SK-N-SH treated with all-trans-retinoic acid at 6 μM for 48 hours (cell line): ENCODE results near the gene NHERF2.

Experiments used
- ATAC-seq: fragments of 200-7000 bp; cut with Tn5 transposase; 3 replicates; pipeline ENCODE4 v1.9.1; 2020; ENCODE audit warnings: mild to moderate bottlenecking, moderate library complexity
- ARNTL ChIP-seq: fragments of 450-650 bp; formaldehyde crosslinking; IDR thresholded peaks from 2 replicates; pipeline ENCODE4 v1.5.0; 2020; ENCODE audit warnings: low read depth, mild to moderate bottlenecking, moderate library complexity, borderline replicate concordance
- CREB5 ChIP-seq: fragments of 250-450 bp; sonication (Bioruptor Pico); IDR thresholded peaks from 2 replicates; pipeline ENCODE4 v1.5.1; 2020; ENCODE audit warnings: low read depth, mild to moderate bottlenecking, moderate library complexity
- CSDC2 ChIP-seq: fragments of 250-450 bp; sonication (Bioruptor Pico); IDR thresholded peaks from 2 replicates; pipeline ENCODE4 v1.5.0; 2020; ENCODE audit warnings: mild to moderate bottlenecking, moderate library complexity
- ESRRG ChIP-seq: fragments of 250-450 bp; sonication (Bioruptor Pico); IDR thresholded peaks from 2 replicates; pipeline ENCODE4 v1.6.1; 2021; ENCODE audit warnings: mild to moderate bottlenecking
- GLIS3 ChIP-seq: fragments of 250-450 bp; sonication (Bioruptor Pico); IDR thresholded peaks from 2 replicates; pipeline ENCODE4 v1.5.0; 2020; ENCODE audit warnings: mild to moderate bottlenecking, moderate library complexity
- OSR1 ChIP-seq: fragments of 250-450 bp; sonication (Bioruptor Pico); IDR thresholded peaks from 2 replicates; pipeline ENCODE4 v1.8.0; 2022; ENCODE audit warnings: moderate library complexity, mild to moderate bottlenecking, inconsistent platforms
- RARB ChIP-seq: fragments of 250-450 bp; sonication (Bioruptor Pico); IDR thresholded peaks from 2 replicates; pipeline ENCODE4 v1.8.0; 2021; ENCODE audit warnings: mild to moderate bottlenecking, moderate library complexity
- SNAI2 ChIP-seq: fragments of 250-450 bp; sonication (Bioruptor Pico); IDR thresholded peaks from 2 replicates; pipeline ENCODE4 v1.5.0; 2020; ENCODE audit warnings: mild to moderate bottlenecking, moderate library complexity
- TCF4 ChIP-seq: fragments of 250-450 bp; sonication (Bioruptor Pico); IDR thresholded peaks from 2 replicates; pipeline ENCODE4 v1.8.0; 2021; ENCODE audit warnings: mild to moderate bottlenecking, moderate library complexity, borderline replicate concordance
- TOX ChIP-seq: fragments of 250-450 bp; sonication (Bioruptor Pico); IDR thresholded peaks from 2 replicates; pipeline ENCODE4 v1.8.0; 2021; ENCODE audit warnings: mild to moderate bottlenecking, moderate library complexity, borderline replicate concordance
- ZC3H10 ChIP-seq: fragments of 250-450 bp; sonication (Bioruptor Pico); IDR thresholded peaks from 2 replicates; pipeline ENCODE4 v1.5.1; 2021; ENCODE audit warnings: mild to moderate bottlenecking, moderate library complexity
- ZFP3 ChIP-seq: fragments of 250-450 bp; sonication (Bioruptor Pico); IDR thresholded peaks from 2 replicates; pipeline ENCODE4 v1.5.0; 2020; ENCODE audit warnings: mild to moderate bottlenecking, moderate library complexity
- ZFP30 ChIP-seq: fragments of 450-650 bp; formaldehyde crosslinking; IDR thresholded peaks from 2 replicates; pipeline ENCODE4 v1.5.0; 2022; ENCODE audit warnings: mild to moderate bottlenecking, moderate library complexity
- ZNF565 ChIP-seq: fragments of 450-650 bp; formaldehyde crosslinking; conservative IDR thresholded peaks from 2 replicates; pipeline ENCODE4 v1.5.0; 2020; ENCODE audit warnings: low read depth, mild to moderate bottlenecking, moderate library complexity
- ZNF70 ChIP-seq: fragments of 450-650 bp; formaldehyde crosslinking; IDR thresholded peaks from 2 replicates; pipeline ENCODE4 v1.5.0; 2020; ENCODE audit warnings: mild to moderate bottlenecking, moderate library complexity
- ZNF8 ChIP-seq: fragments of 450-650 bp; formaldehyde crosslinking; IDR thresholded peaks from 2 replicates; pipeline ENCODE4 v1.5.0; 2020; ENCODE audit warnings: mild to moderate bottlenecking, moderate library complexity
- TF ChIP-seq, protein P1 (sequence below): fragments of 250-450 bp; sonication (Bioruptor Pico); IDR thresholded peaks from 2 replicates; pipeline ENCODE4 v1.8.0; 2021; ENCODE audit warnings: low read depth, mild to moderate bottlenecking, moderate library complexity, borderline replicate concordance
- TF ChIP-seq, protein P2 (sequence below): fragments of 250-450 bp; sonication (Bioruptor Pico); IDR thresholded peaks from 2 replicates; pipeline ENCODE4 v1.8.0; 2020; ENCODE audit warnings: mild to moderate bottlenecking, moderate library complexity, borderline replicate concordance
- TF ChIP-seq, protein P3 (sequence below): fragments of 250-450 bp; sonication (Bioruptor Pico); IDR thresholded peaks from 2 replicates; pipeline ENCODE4 v1.5.1; 2021; ENCODE audit warnings: mild to moderate bottlenecking, moderate library complexity

The NHERF2 gene

DNA sequence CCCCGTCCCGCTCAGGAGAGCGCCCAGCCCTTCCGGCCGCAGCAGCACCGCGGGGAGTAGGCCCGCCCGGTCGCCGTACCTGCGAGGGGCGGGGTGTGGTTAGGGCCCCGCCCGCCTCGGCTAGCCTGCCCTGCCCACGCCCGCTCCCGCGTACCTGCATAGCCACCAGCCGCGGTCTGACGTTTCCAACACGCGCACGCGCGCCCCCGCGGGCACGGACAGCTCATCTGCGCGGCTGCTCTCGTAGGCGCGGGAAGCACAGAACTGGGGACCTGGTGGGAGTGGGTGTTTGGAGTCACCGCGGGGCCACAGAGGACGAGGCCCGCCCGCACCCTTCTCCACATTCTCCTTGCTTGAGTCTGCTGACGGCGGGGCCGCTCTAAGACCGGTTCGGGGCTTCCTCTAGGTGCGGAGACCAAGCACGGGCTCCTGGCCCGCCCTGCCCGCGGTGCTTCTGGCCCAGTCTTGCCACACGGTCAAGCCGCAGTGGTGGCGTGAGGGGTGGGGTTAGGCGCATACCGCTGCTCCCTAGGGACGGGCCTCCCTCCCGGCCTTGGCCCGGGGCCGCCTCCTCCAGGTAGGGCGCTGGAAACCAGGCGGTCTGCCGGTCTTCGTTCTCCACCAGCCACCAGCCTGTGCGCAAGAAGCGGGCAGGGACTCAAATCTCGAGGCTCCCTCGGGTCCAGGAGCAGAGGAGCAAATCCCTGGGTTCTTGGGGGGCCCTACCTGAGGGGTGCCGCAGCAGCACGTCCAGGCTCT lies 47.3 kb upstream of the NHERF2 start (continued):
- no peak for TF ChIP-seq ARNTL (CRISPR knock-in tag)
- no peak for TF ChIP-seq GLIS3

- no peak for ATAC-seq
- TF ChIP-seq CSDC2 (CRISPR knock-in tag) (no peak), TOX (CRISPR knock-in tag) (no peak)
- TF ChIP-seq, all 23 proteins: peak for 0
These were observed 46.5 kb upstream of the NHERF2 start for GRCh38 chr16:1980030-1980769.

DNA sequence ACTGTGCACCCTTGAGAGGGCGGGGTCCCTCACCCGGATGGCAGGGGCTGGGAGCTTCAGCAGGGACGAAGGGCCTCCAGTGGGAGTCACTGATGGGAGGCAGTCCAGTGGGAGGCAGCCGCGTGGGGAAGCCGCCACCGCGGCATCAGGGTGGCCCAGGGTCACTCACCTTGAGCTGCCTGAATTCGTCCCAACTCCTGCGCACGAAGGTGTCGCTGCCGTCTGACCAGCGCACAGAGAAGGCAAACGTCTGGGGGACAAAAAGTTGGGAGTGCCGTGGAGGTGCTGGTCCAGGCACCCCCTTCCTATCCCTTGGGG lies 46.0 kb upstream of the NHERF2 start:
- TF ChIP-seq, protein P1, sequence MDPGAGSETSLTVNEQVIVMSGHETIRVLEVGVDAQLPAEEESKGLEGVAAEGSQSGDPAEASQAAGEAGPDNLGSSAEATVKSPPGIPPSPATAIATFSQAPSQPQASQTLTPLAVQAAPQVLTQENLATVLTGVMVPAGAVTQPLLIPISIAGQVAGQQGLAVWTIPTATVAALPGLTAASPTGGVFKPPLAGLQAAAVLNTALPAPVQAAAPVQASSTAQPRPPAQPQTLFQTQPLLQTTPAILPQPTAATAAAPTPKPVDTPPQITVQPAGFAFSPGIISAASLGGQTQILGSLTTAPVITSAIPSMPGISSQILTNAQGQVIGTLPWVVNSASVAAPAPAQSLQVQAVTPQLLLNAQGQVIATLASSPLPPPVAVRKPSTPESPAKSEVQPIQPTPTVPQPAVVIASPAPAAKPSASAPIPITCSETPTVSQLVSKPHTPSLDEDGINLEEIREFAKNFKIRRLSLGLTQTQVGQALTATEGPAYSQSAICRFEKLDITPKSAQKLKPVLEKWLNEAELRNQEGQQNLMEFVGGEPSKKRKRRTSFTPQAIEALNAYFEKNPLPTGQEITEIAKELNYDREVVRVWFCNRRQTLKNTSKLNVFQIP = no peak
- TF ChIP-seq ZC3H10 (CRISPR knock-in tag) (no peak), ZNF565 (CRISPR knock-in tag) (no peak), ARNTL (CRISPR knock-in tag) (no peak), ZFP30 (CRISPR knock-in tag) (no peak), OSR1 (CRISPR knock-in tag) (no peak), ESRRG (CRISPR knock-in tag) (no peak)
- TF ChIP-seq, protein P2, sequence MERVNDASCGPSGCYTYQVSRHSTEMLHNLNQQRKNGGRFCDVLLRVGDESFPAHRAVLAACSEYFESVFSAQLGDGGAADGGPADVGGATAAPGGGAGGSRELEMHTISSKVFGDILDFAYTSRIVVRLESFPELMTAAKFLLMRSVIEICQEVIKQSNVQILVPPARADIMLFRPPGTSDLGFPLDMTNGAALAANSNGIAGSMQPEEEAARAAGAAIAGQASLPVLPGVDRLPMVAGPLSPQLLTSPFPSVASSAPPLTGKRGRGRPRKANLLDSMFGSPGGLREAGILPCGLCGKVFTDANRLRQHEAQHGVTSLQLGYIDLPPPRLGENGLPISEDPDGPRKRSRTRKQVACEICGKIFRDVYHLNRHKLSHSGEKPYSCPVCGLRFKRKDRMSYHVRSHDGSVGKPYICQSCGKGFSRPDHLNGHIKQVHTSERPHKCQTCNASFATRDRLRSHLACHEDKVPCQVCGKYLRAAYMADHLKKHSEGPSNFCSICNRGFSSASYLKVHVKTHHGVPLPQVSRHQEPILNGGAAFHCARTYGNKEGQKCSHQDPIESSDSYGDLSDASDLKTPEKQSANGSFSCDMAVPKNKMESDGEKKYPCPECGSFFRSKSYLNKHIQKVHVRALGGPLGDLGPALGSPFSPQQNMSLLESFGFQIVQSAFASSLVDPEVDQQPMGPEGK = no peak
- TF ChIP-seq, all 23 proteins: peak for 0
- no peak for ATAC-seq

- no peak for ATAC-seq
- no peak for TF ChIP-seq GLIS3
- TF ChIP-seq, protein P2 = no peak
- no peak for TF ChIP-seq CREB5 (CRISPR knock-in tag)
- TF ChIP-seq SNAI2 (CRISPR knock-in tag) = no peak
- TF ChIP-seq, protein P1 = no peak
- no peak for TF ChIP-seq ZNF8
- TF ChIP-seq ZFP30 (CRISPR knock-in tag) = no peak
- TF ChIP-seq OSR1 (CRISPR knock-in tag) = no peak
- TF ChIP-seq TOX (CRISPR knock-in tag) = no peak
- TF ChIP-seq TCF4 (CRISPR knock-in tag) = no peak
- no peak for TF ChIP-seq ZNF70
- no peak for TF ChIP-seq ESRRG (CRISPR knock-in tag)
- TF ChIP-seq, protein P3, sequence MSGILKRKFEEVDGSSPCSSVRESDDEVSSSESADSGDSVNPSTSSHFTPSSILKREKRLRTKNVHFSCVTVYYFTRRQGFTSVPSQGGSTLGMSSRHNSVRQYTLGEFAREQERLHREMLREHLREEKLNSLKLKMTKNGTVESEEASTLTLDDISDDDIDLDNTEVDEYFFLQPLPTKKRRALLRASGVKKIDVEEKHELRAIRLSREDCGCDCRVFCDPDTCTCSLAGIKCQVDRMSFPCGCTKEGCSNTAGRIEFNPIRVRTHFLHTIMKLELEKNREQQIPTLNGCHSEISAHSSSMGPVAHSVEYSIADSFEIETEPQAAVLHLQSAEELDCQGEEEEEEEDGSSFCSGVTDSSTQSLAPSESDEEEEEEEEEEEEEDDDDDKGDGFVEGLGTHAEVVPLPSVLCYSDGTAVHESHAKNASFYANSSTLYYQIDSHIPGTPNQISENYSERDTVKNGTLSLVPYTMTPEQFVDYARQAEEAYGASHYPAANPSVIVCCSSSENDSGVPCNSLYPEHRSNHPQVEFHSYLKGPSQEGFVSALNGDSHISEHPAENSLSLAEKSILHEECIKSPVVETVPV (CRISPR knock-in tag) = no peak
- no peak for TF ChIP-seq ZC3H10 (CRISPR knock-in tag)
- no peak for TF ChIP-seq ZFP3 (CRISPR knock-in tag)
- TF ChIP-seq RARB (CRISPR knock-in tag) = no peak
- TF ChIP-seq ZNF565 (CRISPR knock-in tag) = no peak
- TF ChIP-seq CSDC2 (CRISPR knock-in tag) = no peak
These were observed 45.3 kb upstream of the NHERF2 start, which contains the start of gene NOXO1 for GRCh38 chr16:1981398-1981836. NOXO1 (minus strand) TSS chr16:1981469; CDS start chr16:1981179, 290 bp downstream.
